Smooth muscle cell of the umbilical artery (primary cell): ENCODE results near the gene TOMM5. TPM values are rescaled to one million over a fixed set of nuclear protein-coding genes. Genes with fewer than 3 reads are reported as not detected.

Experiments used
- total RNA-seq: library from RNA; depleted of rRNA; stranded (reverse); fragments of >200 nt; gene quantifications from 2 replicates; pipeline ENCODE4 v1.2.3, GENCODE V29; 2014

TOMM5 gene
- 163 and 166 TPM in 2 replicates for total RNA-seq

GRCh38 chr9:37592108-37592951 lies at the start of gene TOMM5:
TOMM5 (minus strand) TSS chr9:37592597; CDS start chr9:37592532, 65 bp downstream.

GRCh38 chr9:37575921-37576721 lies 16.3 kb downstream of the TOMM5 start, which contains the start of gene FBXO10:
FBXO10 (minus strand) TSS chr9:37576380; CDS start chr9:37541768, 34,612 bp downstream.

Other genes with a start within 250 kb of the TOMM5 start
- 78.1 and 102 TPM in 2 replicates for gene GRHPR, start 169.9 kb downstream of the TOMM5 start, total RNA-seq
- gene ZBTB5, start 127.1 kb downstream of the TOMM5 start, total RNA-seq, result 7.1 and 7.3 TPM in 2 replicates
- 23.8 and 40.6 TPM in 2 replicates for gene POLR1E, start 106.6 kb downstream of the TOMM5 start, total RNA-seq
- gene FBXO10, start 16.2 kb downstream of the TOMM5 start, total RNA-seq, result 13.1 and 22.9 TPM in 2 replicates
- under 0.01 and 0.05 TPM in 2 replicates for gene FRMPD1, start 58.4 kb upstream of the TOMM5 start, total RNA-seq
- 3.6 and 3.8 TPM in 2 replicates for gene TRMT10B, start 161.2 kb upstream of the TOMM5 start, total RNA-seq
- gene EXOSC3, start 192.5 kb upstream of the TOMM5 start, total RNA-seq, result 24.3 and 28.6 TPM in 2 replicates
- gene DCAF10, start 208.2 kb upstream of the TOMM5 start, total RNA-seq, result 20.8 and 48.9 TPM in 2 replicates